ENCODE results near the gene FILIP1. TPM values are rescaled to one million over a fixed set of nuclear protein-coding genes. Genes with fewer than 3 reads are reported as not detected.
A peak's percentile ranks its signal among the peaks of the same experiment; 100 is the strongest.

FILIP1 gene, protein sequence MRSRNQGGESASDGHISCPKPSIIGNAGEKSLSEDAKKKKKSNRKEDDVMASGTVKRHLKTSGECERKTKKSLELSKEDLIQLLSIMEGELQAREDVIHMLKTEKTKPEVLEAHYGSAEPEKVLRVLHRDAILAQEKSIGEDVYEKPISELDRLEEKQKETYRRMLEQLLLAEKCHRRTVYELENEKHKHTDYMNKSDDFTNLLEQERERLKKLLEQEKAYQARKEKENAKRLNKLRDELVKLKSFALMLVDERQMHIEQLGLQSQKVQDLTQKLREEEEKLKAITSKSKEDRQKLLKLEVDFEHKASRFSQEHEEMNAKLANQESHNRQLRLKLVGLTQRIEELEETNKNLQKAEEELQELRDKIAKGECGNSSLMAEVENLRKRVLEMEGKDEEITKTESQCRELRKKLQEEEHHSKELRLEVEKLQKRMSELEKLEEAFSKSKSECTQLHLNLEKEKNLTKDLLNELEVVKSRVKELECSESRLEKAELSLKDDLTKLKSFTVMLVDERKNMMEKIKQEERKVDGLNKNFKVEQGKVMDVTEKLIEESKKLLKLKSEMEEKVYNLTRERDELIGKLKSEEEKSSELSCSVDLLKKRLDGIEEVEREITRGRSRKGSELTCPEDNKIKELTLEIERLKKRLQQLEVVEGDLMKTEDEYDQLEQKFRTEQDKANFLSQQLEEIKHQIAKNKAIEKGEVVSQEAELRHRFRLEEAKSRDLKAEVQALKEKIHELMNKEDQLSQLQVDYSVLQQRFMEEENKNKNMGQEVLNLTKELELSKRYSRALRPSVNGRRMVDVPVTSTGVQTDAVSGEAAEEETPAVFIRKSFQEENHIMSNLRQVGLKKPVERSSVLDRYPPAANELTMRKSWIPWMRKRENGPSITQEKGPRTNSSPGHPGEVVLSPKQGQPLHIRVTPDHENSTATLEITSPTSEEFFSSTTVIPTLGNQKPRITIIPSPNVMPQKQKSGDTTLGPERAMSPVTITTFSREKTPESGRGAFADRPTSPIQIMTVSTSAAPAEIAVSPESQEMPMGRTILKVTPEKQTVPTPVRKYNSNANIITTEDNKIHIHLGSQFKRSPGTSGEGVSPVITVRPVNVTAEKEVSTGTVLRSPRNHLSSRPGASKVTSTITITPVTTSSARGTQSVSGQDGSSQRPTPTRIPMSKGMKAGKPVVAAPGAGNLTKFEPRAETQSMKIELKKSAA (N-terminal part only)
- polyA plus RNA-seq (ENCODE audit: insufficient read length): 45.4 TPM

DNA sequence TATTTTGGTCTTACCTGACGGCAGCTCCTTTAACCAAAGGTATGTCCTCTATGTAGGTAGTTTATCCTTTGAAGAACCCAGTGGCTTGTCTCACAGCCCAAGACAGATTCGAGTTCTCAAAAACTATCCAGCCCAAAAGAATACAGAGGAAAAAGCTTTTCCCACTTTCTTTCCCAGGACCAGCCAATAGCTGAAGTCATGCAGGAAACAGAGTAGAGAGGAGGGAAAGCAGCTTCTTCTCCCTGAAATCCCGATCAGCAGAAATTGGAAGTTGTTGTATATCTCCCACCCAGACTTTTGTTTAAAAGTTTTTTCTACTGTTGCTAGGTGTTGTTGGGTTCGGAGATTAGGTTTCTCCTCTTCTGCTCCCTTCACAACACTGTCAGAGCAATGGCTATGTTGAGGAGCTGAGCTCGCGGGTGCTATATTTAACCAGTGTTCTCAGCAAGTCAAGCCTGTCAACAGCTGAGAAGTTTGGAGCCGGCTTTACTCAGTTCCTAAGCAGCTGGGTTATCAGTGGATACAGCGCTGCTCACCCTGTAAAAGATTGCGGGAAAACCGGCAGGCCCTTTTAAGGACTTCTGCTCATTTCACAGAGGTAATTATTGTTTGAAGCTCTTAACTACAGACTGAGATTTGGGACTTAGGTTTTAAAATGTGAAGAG is at the start of gene FILIP1:
Gene FILIP1, minus strand, starts transcription at position 401 of the 665 bp plus-strand sequence. CDS start 78,828 bp downstream, outside the sequence.
- DNase-seq: peak; percentile 83

DNA sequence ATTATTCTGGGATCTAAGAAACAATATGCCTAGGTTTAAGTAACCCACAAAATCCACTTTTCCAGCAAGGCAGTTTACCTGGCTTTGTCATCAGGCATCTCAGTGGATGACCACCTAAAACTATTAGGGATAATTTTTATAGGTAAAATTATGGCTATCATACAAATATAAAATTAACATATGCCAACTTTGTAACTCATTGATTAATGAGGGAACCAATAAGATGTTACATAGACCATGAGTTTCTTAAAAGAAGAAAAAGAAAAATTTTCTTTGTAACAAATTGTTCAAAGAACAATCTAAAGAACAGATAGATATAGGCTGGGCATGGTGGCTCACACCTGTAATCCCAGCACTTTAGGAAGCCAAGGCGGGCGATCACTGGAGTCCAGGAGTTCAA is 49.7 kb upstream of the FILIP1 start:
- DNase-seq: no peak

- no peak for DNase-seq
Observed at GRCh38 chr6:75539136-75539535, 45.5 kb upstream of the FILIP1 start.

DNA sequence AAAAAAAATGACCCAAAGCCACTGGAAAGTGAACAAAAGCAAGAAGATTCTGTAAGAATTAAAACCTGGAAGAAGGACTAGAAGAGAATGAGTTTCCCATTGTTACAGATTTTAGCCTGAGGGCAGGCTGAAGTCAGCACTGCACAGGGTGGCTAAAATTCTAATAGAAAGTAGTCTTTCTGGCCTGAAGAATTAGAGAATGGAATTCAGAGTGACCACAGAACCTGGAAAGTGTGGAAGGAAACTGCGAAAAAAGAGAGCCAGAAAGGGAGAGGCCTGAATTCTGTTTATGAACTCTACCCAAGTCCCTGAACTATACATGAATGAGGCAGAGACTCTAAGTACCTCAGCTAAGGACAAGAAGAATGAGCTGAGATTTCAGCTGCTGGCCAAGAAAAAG is 38.9 kb upstream of the FILIP1 start:
- no peak for DNase-seq

GRCh38 chr6:75531174-75531573 is 37.6 kb upstream of the FILIP1 start:
- DNase-seq: no peak

- no peak for DNase-seq
Observed at GRCh38 chr6:75530696-75531095, 37.1 kb upstream of the FILIP1 start.

DNA sequence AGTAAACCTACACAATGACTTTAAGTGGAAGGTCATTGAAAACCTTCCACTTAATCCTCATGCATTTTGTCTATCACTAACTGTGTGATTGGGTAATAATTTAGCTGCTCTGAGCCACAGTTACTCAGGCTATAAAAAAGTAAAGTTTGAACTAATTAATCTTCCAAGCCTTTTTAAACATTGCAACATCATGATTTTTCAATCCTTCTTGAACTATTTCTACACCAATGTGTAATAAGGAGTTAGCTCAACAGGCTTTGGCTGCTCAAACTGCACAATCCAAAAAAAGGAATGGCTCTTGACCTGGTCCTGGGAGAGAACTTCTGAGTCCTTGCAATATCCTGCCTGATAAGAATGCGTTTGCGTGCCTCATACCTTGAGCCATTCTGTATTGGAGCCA is 34.8 kb upstream of the FILIP1 start:
- no peak for DNase-seq

DNA sequence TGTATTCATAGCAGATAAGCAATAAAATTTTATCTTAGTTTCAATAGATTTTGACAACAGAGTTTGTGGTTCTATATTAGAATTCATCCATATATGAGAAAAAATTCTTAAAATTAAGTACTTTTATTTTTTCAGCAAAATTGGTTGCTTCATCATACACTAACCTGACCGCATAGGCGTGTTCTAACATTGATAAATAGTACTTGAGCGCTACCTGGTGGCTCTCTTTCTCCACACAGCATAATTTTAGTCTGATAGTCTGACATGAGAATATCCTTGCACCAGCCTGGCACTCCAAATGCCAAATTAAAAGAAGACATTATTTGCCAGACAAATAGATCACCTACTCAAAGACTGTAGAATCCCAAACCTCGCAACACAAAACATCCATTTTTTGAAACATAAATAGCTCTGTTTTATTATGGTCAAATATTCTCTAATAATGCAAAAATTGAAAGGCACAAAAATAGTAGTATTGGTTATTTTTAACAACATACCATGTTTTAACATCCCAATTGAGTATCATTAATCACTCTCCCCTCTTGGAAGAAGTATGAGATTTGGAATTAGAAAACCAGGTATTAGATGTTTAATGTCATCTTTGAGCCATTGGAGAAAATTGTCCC is 33.0 kb upstream of the FILIP1 start:
- DNase-seq: peak; percentile 71

GRCh38 chr6:75525682-75526081 is 32.1 kb upstream of the FILIP1 start:
- no peak for DNase-seq

- DNase-seq: no peak
Observed at GRCh38 chr6:75524322-75524972, 30.8 kb upstream of the FILIP1 start.

GRCh38 chr6:75516757-75517156 is 23.2 kb upstream of the FILIP1 start:
- DNase-seq: no peak

DNA sequence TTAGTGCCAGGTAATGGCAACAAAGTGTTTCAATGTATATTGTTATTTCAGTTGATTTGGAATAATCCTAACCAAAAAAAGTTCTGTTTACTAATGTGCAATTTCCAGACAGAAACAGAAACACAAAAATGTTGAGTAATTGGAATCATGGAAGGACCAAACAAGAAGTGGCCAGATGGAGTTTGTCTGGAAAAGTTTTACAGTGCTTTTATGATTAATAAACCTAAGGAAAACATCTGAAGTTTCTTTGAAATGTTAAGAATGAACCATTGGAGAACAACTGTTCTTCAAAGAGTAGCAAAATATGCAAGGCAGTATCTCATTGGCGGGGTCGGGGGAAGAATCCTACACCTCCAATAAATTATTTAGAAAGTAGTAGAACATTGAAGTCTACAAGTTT is 19.0 kb upstream of the FILIP1 start:
- DNase-seq: no peak

DNA sequence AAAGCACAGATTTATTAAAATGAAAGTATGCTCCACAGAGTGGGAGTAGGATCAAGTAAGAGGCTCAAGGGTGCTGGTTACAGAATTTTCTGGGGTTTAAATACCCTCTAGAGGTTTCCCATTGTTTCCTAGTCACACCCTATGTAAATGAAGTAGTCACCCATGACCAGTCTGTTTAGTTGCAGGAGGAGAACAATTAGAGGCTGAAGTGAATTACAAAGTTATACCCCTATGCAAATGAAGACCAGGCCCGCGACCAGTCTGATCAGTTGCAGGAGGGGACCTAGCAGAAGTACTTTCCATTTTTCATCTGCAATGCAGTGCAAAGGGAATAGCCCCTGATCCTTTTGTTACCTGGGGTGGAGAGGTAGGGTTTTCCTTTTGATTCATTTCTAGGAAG is 11.8 kb upstream of the FILIP1 start:
- DNase-seq: no peak

- DNase-seq: no peak
Observed at GRCh38 chr6:75504465-75505222, 11.0 kb upstream of the FILIP1 start.

DNA sequence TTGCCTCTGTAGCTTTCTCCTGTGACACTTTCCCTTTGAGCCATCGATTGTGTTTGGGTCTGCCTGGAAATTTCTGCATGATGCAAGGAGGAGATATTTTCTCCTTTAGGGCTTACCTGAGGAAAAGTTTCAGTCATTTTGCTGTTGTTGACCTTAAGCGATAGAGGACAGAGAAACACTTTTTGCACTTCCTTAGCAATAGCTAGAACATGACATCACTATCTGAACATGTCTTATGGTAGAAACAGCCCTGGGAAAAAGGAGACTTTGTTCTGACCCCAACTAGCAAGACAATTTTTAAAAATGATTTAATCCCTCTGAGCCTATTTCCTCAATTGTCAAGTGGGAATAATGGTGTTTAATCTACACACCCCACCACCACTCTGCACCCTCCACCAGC is 9.7 kb upstream of the FILIP1 start:
- DNase-seq: no peak

- DNase-seq: no peak
Observed at GRCh38 chr6:75502884-75503283, 9.3 kb upstream of the FILIP1 start.

- DNase-seq: no peak
Observed at GRCh38 chr6:75501756-75502155, 8.2 kb upstream of the FILIP1 start.

DNA sequence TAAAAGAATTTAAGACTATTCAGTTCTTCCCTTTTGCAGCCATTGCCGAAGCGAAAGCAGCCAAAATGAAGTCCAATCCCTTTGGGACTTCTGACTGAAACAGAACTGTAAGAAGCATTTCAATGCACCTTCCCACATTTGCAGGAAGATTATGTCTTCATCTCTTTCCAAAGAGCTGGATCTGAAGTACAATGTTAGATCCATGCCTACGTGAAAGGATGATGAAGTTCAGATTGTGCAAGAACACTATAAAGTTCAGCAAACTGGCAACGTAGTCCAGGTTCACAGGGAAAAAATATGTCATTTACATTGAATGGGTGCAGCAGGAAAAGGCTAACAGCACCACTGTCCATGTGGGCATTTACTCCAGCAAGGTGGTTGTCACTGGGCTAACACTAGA is 6.0 kb upstream of the FILIP1 start:
- DNase-seq: no peak

- no peak for DNase-seq
Observed at GRCh38 chr6:75498862-75499261, 5.3 kb upstream of the FILIP1 start.

DNA sequence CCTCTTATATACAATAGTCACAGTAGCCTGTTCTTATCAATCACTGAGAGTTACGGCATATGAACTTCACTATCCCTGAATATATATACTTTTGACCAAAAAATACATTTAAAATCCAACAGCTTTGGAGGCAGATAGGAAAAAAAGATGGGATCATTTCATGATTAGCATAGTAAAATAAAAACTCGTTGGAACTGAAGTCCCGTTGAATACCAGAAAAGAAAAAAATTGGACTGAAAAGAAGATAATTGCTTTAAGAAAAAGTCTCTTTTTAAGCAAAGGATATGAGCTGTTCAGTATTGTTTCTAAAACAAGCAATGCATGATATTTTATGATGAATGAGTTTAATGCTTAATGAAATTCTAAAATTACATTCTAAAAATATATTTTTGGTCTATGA is 4.4 kb upstream of the FILIP1 start:
- no peak for DNase-seq

GRCh38 chr6:75495011-75495410 is 1.4 kb upstream of the FILIP1 start:
- no peak for DNase-seq

Measured in hindlimb muscle (tissue), 1 donor.